Measurements from ENCODE around the gene CDH6. TPM values are rescaled to one million over a fixed set of nuclear protein-coding genes. Genes with fewer than 3 reads are reported as not detected.
"Not testable (repeated sequence)": the region's sequence is repeated elsewhere in the genome, so short reads cannot be mapped to it uniquely, and the experiment has no call there.

Gene CDH6
- polyA plus RNA-seq, 3 donors from 2014 or later = not detected

DNA sequence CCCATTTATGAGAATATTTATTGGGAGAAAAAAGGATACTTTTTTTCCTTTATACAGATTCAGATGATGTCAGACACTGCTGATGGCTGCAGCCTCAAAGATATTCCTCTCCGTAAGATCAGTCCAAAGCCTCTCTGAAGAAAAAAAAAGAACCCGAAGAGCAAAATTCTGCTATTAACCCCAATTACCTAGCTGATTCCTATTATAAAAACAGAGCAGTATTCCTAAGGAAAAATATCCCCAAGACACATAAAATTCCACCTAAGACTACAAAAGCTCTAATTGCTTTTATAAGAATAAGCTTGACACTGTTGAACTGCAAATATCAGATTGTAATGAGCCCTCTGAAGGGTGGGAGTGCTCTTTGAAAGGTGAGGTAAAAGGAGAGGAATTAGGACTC, 138.7 kb downstream of the CDH6 start:
- Mint-ChIP-seq H3K27me3 (ENCODE audit: low read depth in 3 of 3) (peaks cover 0 to 3% (median 0%) of the 10 kb centered on the region in 3 donors), H3K36me3 (no peaks in the 10 kb centered on the region), H3K4me3 (no peak overlapping the region), H3K27ac (no peak overlapping the region), H3K9me3 (peaks cover 0 to 6% (median 0%) of the 10 kb centered on the region in 6 donors), H3K4me1 (no peaks in the 10 kb centered on the region)
- DNase-seq = no peak

DNA sequence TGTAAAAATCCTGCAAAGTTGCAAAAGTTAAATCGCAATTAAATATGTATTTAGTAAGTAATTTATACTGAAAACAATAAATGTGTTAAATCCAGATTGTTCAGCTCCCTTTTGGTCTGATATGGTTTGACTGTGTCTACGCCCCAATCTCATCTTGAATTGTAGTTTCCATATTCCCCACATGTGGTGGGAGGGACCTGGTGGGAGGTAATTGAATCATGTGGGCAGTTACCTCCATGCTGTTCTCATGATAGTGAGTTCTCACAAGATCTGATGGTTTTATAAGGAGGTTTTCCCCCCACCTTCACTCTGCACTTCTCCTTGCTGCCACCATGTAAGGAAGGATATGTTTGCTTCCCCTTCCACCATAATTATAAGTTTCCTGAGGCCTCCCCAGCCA, 140.0 kb downstream of the CDH6 start:
- Mint-ChIP-seq H3K36me3 (no peaks in the 10 kb centered on the region), H3K4me3 (no peak overlapping the region), H3K27me3 (ENCODE audit: low read depth in 3 of 3) (peaks cover 0 to 3% (median 0%) of the 10 kb centered on the region in 3 donors), H3K4me1 (no peaks in the 10 kb centered on the region), H3K9me3 (peaks cover 0 to 4% (median 0%) of the 10 kb centered on the region in 6 donors), H3K27ac (no peak overlapping the region)
- no peak for DNase-seq

DNA sequence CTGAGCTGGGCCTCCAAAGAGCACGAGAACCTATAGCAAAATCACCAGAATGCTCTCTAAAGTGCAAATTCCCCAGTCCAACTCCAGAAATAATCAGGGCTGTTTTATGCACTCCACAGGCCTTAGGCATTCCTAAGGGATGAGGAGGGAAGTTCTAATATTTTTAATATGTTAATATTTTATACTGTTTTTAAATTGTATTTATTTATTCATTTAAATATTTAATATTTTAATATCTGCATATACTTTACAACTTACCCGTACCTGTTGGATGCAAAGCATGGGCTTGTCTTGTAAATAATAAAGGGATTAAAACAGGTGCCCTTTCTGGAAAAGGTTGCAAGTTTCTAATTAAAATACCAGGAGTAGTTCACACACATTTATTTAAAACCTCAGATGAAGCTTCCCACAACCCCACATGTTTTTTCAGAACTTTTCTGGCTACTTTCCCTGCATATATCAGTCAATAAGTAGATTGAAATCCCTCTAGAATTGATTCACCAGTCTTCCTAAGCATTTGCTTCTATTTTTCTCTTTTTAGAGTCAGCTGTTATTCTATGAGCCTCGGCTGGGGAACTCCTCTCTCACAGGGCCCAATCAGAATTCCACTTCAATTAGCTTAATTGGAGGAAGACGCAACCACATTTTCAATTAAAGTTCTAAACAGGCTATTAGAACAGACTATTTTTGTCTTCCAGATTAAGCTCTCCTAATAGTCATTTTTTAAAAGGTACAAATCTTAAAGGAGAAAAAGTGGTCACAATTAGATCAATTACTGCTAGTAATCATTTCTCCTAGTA, 140.8 kb downstream of the CDH6 start:
- peaks cover 0 to 6% (median 0%) of the 10 kb centered on the region in 3 donors for H3K27me3 Mint-ChIP-seq (ENCODE audit: low read depth in 3 of 3)
- DNase-seq = no peak
- no peak overlapping the region for H3K27ac Mint-ChIP-seq
- H3K4me1 Mint-ChIP-seq = no peaks in the 10 kb centered on the region
- H3K9me3 Mint-ChIP-seq = peaks cover 0 to 4% (median 0%) of the 10 kb centered on the region in 6 donors
- no peaks in the 10 kb centered on the region for H3K36me3 Mint-ChIP-seq
- H3K4me3 Mint-ChIP-seq = no peak overlapping the region

DNA sequence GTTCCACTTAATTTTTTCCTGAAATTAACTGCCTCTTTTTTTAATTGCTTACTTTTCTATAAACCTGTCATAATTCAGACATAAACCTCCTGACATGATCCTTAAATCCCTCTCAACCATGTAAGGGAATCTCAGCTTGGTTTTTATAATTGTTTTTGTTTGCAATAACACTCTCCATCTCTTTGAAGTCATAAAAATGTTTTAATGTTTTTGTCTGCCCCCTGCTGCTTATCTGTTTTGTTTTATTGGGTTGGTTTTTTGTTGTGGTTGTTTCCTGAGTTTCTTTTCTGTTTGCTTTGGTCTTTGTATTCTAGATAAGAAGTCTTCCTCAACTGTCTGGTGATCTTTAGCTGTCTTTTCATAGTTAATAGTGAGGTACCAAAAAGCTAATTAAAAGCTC, 142.0 kb downstream of the CDH6 start:
- Mint-ChIP-seq H3K36me3 (no peaks in the 10 kb centered on the region), H3K9me3 (peaks cover 0 to 7% (median 0%) of the 10 kb centered on the region in 6 donors), H3K4me1 (no peaks in the 10 kb centered on the region), H3K27me3 (ENCODE audit: low read depth in 3 of 3) (peaks cover 0 to 6% (median 0%) of the 10 kb centered on the region in 3 donors), H3K4me3 (no peak overlapping the region), H3K27ac (no peak overlapping the region)
- DNase-seq = no peak

DNA sequence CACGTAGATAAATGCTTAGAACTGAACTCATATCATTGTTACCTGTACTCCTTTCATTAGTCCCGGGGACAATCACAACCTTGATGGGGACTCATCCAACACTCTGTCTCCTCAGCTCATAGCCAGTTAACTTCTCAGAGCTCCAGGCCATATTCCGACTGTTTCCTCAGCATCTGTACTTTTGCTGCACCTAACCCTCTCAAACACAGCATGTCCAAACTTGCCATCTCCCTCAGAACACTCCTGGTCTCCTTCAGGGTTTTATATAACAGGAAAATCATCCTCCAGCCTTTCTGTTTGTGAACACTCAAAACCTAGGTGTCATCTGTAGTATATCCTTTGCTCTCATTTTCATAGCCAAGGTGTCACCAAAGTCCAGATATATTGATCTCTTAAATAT, 150.5 kb downstream of the CDH6 start:
- Mint-ChIP-seq H3K36me3 (no peaks in the 10 kb centered on the region), H3K27me3 (ENCODE audit: low read depth in 3 of 3) (peaks cover 0 to 2% (median 2%) of the 10 kb centered on the region in 3 donors), H3K27ac (no peak overlapping the region), H3K4me3 (no peak overlapping the region), H3K9me3 (peaks cover 0 to 5% (median 0%) of the 10 kb centered on the region in 6 donors), H3K4me1 (no peaks in the 10 kb centered on the region)
- no peak for DNase-seq

DNA sequence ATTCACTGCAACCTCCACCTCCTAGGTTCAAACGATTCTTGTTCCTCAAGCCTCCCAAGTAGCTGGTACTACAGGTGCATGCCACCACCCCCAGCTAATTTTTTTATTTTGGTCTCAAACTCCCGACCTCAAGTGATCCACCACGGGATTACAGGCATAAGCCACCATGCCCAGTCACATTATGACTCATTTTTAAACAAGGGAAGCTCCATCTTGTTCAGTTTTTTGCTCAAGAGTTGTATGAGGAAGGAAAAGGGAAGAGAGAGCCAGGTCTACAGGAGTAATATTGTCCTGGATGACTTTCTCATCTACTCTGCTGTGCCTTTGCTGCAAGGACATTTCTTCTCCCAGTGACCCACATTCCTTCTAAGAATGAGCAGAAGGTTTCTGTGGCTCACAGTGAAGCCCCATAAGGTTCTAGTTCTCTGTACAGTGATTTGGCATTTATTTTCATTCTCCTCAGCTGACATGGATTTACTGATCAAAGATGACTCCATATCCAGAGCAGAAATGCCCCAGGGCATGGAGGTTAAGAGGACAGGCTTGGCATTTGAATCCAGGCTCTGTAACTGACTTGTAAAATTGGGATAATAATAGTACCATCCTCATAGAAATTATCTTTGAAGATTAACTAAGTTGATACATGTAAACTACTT, 153.5 kb downstream of the CDH6 start:
- Mint-ChIP-seq H3K36me3 (peaks cover 0 to 3% (median 0%) of the 10 kb centered on the region in 3 donors), H3K4me1 (no peaks in the 10 kb centered on the region), H3K27me3 (ENCODE audit: low read depth in 3 of 3) (peaks cover 0 to 3% (median under 1%) of the 10 kb centered on the region in 3 donors), H3K27ac (no peak overlapping the region), H3K9me3 (peaks cover 0 to 5% (median 1%) of the 10 kb centered on the region in 6 donors), H3K4me3 (no peak overlapping the region)
- no peak for DNase-seq

DNA sequence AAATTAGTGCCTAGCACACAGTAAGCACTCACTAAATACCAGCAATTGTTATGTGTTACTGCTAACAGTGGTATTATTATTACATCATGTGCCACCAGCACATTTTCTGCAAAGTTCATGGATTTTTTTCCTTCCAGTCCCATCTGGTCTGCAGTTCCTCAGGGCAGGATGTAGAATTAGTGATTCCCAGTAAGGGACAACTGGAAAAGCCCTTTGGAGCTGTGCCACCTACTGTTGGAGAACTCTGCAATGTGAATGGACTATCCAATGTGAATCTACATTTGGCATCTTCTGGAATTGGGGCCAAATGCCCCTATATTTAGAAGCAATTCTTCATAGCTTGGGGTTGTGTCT, 154.0 kb downstream of the CDH6 start:
- peaks cover 0 to 5% (median 2%) of the 10 kb centered on the region in 3 donors for H3K27me3 Mint-ChIP-seq (ENCODE audit: low read depth in 3 of 3)
- peaks cover 0 to 3% (median 0%) of the 10 kb centered on the region in 3 donors for H3K36me3 Mint-ChIP-seq
- peaks cover 0 to 7% (median 2%) of the 10 kb centered on the region in 6 donors for H3K9me3 Mint-ChIP-seq
- H3K27ac Mint-ChIP-seq = no peak overlapping the region
- no peak overlapping the region for H3K4me3 Mint-ChIP-seq
- no peak for DNase-seq
- no peaks in the 10 kb centered on the region for H3K4me1 Mint-ChIP-seq

DNA sequence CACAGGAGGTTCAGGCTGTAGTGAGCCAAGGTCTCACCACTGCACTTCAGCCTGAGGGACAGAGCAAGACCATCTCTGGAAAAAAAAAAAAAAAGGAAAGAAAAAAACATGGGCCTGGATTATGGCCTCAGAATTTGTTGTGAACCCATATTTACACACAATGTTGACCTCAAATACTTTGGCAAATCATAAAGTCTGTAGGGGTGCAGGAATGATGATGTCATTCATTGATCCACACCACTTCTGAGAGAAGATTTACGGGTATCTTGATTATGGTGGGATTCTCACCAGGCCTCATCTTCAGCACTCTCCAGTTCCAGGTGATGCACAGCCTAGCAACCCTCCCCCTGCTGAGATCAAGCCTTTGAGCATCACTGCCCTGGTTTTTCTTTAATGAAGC, 156.9 kb downstream of the CDH6 start:
- Mint-ChIP-seq H3K27ac (no peak overlapping the region), H3K27me3 (ENCODE audit: low read depth in 3 of 3) (peaks cover 0 to 6% (median 2%) of the 10 kb centered on the region in 3 donors), H3K36me3 (peaks cover 0 to 3% (median 0%) of the 10 kb centered on the region in 3 donors), H3K9me3 (peaks cover 0 to 7% (median 2%) of the 10 kb centered on the region in 6 donors), H3K4me1 (no peaks in the 10 kb centered on the region), H3K4me3 (no peak overlapping the region)
- no peak for DNase-seq

DNA sequence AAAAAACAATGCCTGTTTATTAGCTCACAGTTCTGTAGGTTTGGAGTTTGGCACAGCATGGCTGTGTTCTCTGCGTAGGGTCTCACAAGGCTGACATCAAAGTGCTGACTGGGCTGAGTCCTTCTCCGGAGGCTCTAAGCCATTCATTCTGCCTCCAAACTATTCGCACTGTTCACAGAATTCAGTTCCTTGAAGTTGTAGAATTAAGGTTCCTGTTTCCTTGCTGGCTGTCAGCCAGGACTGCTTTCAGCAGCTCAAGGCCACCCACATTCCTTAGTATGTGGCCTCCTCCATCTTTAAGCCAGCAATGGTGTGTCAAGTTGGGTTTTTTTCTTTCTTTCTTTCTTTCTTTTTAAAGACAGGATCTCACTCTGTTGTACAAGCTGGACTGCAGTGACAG, 161.9 kb downstream of the CDH6 start:
- no peak overlapping the region for H3K27ac Mint-ChIP-seq

DNA sequence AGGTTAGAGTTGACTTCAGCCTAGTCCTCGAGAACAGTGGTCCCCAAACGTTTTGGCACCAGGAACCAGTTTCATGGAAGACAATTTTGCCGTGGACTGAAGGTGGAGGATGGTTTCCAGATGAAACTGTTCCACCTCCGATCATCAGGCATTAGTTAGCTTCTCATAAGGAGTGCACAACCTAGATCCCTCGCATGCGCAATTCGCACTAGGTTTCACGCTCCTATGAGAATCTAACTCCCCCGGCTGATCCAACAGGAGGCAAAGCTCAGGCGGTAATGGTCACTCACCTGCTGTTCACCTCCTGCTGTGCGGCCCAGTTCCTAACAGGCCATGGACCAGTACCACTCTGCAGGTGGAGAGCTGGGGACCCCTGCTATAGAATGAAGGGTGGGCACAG, 163.6 kb downstream of the CDH6 start:
- Mint-ChIP-seq H3K27ac (no peak overlapping the region), H3K4me1 (no peaks in the 10 kb centered on the region), H3K36me3 (no peaks in the 10 kb centered on the region), H3K4me3 (no peak overlapping the region), H3K27me3 (ENCODE audit: low read depth in 3 of 3) (peaks cover 3 to 6% (median 5%) of the 10 kb centered on the region in 3 donors), H3K9me3 (peaks cover 0 to 5% (median under 1%) of the 10 kb centered on the region in 6 donors)
- DNase-seq = no peak

More for the DNA sequence above, 161.9 kb downstream of the CDH6 start:
- no peak for DNase-seq
- H3K27me3 Mint-ChIP-seq (ENCODE audit: low read depth in 3 of 3) = peaks cover 4 to 8% (median 5%) of the 10 kb centered on the region in 3 donors
- H3K4me3 Mint-ChIP-seq = no peak overlapping the region
- H3K36me3 Mint-ChIP-seq = peaks cover 0 to 3% (median 0%) of the 10 kb centered on the region in 3 donors
- peaks cover 0 to 7% (median under 1%) of the 10 kb centered on the region in 6 donors for H3K9me3 Mint-ChIP-seq
- H3K4me1 Mint-ChIP-seq = no peaks in the 10 kb centered on the region

DNA sequence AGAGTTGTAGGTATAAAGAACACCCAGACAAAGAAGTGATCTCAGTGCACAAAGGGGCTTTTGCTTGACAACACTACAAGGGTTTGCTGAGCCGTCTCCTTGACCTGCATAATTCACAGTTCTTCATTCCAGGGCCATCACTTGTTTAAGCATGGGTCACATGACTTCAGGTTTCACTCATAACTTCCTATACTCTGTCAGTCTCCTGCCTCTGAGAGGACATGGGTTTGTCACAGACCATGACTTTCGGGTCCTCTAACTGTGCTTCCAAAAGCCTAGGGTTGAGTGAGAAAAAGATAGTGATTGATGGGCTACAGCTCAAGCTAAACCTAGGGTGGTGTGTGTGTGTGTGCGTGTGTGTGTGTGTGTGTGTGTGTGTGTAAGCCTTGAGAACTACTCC, 166.4 kb downstream of the CDH6 start:
- no peak for DNase-seq
- Mint-ChIP-seq H3K27me3 (ENCODE audit: low read depth in 3 of 3) (peaks cover 1 to 7% (median 4%) of the 10 kb centered on the region in 3 donors), H3K27ac (no peak overlapping the region), H3K9me3 (peaks cover 0 to 17% (median 4%) of the 10 kb centered on the region in 6 donors), H3K4me3 (no peak overlapping the region), H3K4me1 (no peaks in the 10 kb centered on the region), H3K36me3 (no peaks in the 10 kb centered on the region)

DNA sequence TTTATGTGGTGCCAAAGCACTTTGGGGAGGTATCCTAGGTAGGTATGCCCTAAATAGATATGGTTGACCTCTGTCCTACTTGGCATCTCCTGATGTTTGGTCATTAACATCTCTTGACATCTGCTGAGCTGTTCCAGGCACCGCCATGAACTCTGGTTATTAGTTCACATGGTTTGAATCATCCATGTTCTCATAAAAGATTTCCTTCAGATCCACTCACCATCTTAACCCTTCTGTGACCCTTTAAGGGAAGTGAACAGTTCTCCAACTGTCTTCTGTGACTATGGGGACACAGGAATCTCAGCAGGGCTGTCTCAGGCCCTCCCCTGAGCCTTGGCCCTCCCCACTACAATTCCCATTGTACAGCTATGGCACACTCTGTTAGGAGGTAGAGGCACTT, 167.7 kb downstream of the CDH6 start:
- DNase-seq = no peak
- Mint-ChIP-seq H3K4me1 (no peaks in the 10 kb centered on the region), H3K27ac (no peak overlapping the region), H3K4me3 (no peak overlapping the region), H3K9me3 (peaks cover 0 to 20% (median 4%) of the 10 kb centered on the region in 6 donors), H3K36me3 (no peaks in the 10 kb centered on the region), H3K27me3 (ENCODE audit: low read depth in 3 of 3) (peaks cover 0 to 7% (median 4%) of the 10 kb centered on the region in 3 donors)

DNA sequence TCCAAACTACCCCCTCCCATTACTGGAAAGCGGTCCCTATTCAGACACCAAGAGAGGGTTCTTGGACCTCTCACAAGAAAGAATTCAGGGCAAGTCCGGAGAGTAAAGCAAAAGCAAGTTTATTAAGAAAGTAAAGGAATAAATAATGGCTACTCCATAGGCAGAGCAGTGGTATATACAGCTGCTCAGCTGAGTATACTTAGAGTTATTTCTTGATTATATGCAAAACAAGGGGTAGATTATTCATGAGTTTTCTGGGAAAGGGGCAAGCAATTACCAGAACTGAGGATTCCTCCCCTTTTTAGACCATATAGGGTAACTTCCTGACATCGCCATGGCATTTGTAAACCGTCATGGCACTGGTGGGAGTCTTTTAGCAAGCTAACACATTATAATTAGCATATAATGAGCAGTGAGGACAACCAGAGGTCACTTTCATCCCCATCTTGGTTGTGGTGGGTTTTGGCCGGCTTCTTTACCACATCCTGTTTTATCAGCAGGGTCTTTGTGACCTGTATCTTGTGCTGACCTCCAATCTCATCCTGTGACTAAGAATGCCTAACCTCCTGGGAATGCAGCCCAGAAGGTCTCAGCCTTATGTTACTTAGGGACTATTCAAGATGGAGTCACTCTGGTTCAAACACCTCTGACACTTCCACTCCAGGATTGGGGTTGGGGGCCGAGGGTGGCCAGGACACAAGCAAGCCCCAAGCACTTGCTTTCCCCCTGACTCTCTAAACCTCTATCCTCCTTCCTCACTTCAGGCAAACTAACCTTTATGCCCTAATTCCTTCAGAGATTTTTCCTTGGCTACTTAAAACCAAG, 168.4 kb downstream of the CDH6 start:
- H3K4me3 Mint-ChIP-seq; DNase-seq; H3K4me1 Mint-ChIP-seq; H3K27ac Mint-ChIP-seq; H3K36me3 Mint-ChIP-seq; H3K27me3 Mint-ChIP-seq (ENCODE audit: low read depth in 3 of 3): not testable (repeated sequence)
- peaks cover 0 to 20% (median 4%) of the 10 kb centered on the region in 6 donors for H3K9me3 Mint-ChIP-seq

Data from immature natural killer cell (primary cell).